Transverse colon (tissue), 4 donors: ENCODE results near the gene FAM13A.

Source experiments
- EP300 ChIP-seq: sonication (generic); formaldehyde crosslinking; IDR thresholded peaks from one replicate; pipeline ENCODE4 v1.6.1; 2017; ENCODE audit warnings: antibody characterized with exemption, low read depth
- POLR2A ChIP-seq: fragments of 450-650 bp; IDR thresholded peaks from one replicate; pipeline ENCODE4 v1.6.1; 2016; ENCODE audit warnings: antibody characterized with exemption, mild to moderate bottlenecking, moderate library complexity
- POLR2AphosphoS5 ChIP-seq, 3 donors: sonication (generic); formaldehyde crosslinking; IDR thresholded peaks; one replicate each; pipeline ENCODE4 v1.6.1; 2016; ENCODE audit warnings: antibody characterized with exemption in 3 of 3
- TF ChIP-seq, protein P1 (sequence below), 5 experiments: fragments of 200-600 bp in 3 of 5; fragments of 450-650 bp in 2 of 5; sonication (generic) in 3 of 5; IDR thresholded peaks; 1 replicate in 2 of 5; 2 replicates in 3 of 5; pipeline ENCODE4 v1.5.1; 2016 to 2017; ENCODE audit warnings: antibody characterized with exemption in 5 of 5, inconsistent platforms in 3 of 5, mild to moderate bottlenecking in 2 of 5, moderate library complexity in 1 of 5

DNA sequence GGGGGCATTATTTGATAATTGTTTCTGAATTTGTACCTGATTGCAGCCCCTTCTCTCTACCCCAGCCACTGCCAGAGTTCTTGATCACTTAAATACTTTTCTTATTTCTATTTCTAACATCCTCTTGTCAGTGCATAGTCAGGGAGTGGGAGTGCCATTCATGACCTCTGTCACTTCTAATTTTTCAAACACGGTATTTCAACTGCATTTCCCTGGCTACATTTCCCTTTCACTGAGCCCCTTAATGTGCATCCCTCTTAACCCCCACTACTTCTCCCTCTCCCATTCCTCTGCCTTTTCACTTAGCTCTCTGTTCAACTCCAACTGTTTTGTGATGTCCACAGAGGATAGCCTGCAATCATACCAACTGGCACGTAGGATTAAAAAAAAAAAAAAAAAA lies 231.1 kb downstream of the FAM13A start:
- TF ChIP-seq, protein P1, sequence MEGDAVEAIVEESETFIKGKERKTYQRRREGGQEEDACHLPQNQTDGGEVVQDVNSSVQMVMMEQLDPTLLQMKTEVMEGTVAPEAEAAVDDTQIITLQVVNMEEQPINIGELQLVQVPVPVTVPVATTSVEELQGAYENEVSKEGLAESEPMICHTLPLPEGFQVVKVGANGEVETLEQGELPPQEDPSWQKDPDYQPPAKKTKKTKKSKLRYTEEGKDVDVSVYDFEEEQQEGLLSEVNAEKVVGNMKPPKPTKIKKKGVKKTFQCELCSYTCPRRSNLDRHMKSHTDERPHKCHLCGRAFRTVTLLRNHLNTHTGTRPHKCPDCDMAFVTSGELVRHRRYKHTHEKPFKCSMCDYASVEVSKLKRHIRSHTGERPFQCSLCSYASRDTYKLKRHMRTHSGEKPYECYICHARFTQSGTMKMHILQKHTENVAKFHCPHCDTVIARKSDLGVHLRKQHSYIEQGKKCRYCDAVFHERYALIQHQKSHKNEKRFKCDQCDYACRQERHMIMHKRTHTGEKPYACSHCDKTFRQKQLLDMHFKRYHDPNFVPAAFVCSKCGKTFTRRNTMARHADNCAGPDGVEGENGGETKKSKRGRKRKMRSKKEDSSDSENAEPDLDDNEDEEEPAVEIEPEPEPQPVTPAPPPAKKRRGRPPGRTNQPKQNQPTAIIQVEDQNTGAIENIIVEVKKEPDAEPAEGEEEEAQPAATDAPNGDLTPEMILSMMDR (IDR thresholded peaks at IDR 0.05), result no peak
- TF ChIP-seq EP300 (no peak), POLR2A (no peak), POLR2AphosphoS5 (IDR thresholded peaks at IDR 0.05) (no peak)
